Suprapubic skin (tissue), 4 donors: ENCODE results near the gene RAE1. TPM values are rescaled to one million over a fixed set of nuclear protein-coding genes. Genes with fewer than 3 reads are reported as not detected.

Experiments used
- DNase-seq, 2 donors: peaks; one replicate each; pipeline ENCODE4 v3.0.0-alpha.2; 2019; ENCODE audit warnings: low spot score in 2 of 2
- H3K27ac ChIP-seq: fragments of 200-600 bp; sonication (generic); one replicate; pipeline ENCODE4 v1.5.1; 2019
- H3K27me3 ChIP-seq: fragments of 200-600 bp; sonication (generic); one replicate; pipeline ENCODE4 v1.5.1; 2019
- H3K36me3 ChIP-seq: fragments of 200-600 bp; sonication (generic); one replicate; pipeline ENCODE4 v1.5.1; 2019
- H3K4me1 ChIP-seq: fragments of 200-600 bp; sonication (generic); one replicate; pipeline ENCODE4 v1.5.1; 2019
- H3K4me3 ChIP-seq: fragments of 200-600 bp; sonication (generic); one replicate; pipeline ENCODE4 v1.5.1; 2019; ENCODE audit warnings: mild to moderate bottlenecking
- H3K9me3 ChIP-seq: fragments of 200-600 bp; sonication (generic); one replicate; pipeline ENCODE4 v1.5.1; 2019
- EP300 ChIP-seq: sonication (generic); formaldehyde crosslinking; IDR thresholded peaks from one replicate; pipeline ENCODE4 v1.6.1; 2017; ENCODE audit warnings: antibody characterized with exemption
- POLR2A ChIP-seq, 2 donors: fragments of 450-650 bp; IDR thresholded peaks; one replicate each; pipeline ENCODE4 v1.6.1; 2017; ENCODE audit warnings: antibody characterized with exemption in 2 of 2, mild to moderate bottlenecking in 2 of 2, moderate library complexity in 2 of 2
- POLR2AphosphoS5 ChIP-seq, 3 donors: sonication (generic); formaldehyde crosslinking; IDR thresholded peaks; one replicate each; pipeline ENCODE4 v1.6.1; 2017; ENCODE audit warnings: antibody characterized with exemption in 3 of 3
- WGBS: methylation state at CpG from one replicate; pipeline ENCODE4 v1.1.5; 2018; 5-methylcytosine and 5-hydroxymethylcytosine counted together
- total RNA-seq, 4 donors: library from RNA; depleted of rRNA; stranded (reverse); fragments of >200 nt; gene quantifications; one replicate each; pipeline ENCODE4 v1.1.0, GENCODE V29; 2016
- TF ChIP-seq, protein P1 (sequence below), 2 donors: fragments of 200-600 bp in 1 of 2; fragments of 450-650 bp in 1 of 2; sonication (generic) in 1 of 2; IDR thresholded peaks; one replicate each; pipeline ENCODE4 v1.5.1; 2016 to 2019; ENCODE audit warnings: antibody characterized with exemption in 2 of 2, mild to moderate bottlenecking in 1 of 2, moderate library complexity in 1 of 2

RAE1 gene, protein sequence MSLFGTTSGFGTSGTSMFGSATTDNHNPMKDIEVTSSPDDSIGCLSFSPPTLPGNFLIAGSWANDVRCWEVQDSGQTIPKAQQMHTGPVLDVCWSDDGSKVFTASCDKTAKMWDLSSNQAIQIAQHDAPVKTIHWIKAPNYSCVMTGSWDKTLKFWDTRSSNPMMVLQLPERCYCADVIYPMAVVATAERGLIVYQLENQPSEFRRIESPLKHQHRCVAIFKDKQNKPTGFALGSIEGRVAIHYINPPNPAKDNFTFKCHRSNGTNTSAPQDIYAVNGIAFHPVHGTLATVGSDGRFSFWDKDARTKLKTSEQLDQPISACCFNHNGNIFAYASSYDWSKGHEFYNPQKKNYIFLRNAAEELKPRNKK
- 10 to 100 TPM; 31.2 to 45.1 (median 37.2) TPM for total RNA-seq

DNA sequence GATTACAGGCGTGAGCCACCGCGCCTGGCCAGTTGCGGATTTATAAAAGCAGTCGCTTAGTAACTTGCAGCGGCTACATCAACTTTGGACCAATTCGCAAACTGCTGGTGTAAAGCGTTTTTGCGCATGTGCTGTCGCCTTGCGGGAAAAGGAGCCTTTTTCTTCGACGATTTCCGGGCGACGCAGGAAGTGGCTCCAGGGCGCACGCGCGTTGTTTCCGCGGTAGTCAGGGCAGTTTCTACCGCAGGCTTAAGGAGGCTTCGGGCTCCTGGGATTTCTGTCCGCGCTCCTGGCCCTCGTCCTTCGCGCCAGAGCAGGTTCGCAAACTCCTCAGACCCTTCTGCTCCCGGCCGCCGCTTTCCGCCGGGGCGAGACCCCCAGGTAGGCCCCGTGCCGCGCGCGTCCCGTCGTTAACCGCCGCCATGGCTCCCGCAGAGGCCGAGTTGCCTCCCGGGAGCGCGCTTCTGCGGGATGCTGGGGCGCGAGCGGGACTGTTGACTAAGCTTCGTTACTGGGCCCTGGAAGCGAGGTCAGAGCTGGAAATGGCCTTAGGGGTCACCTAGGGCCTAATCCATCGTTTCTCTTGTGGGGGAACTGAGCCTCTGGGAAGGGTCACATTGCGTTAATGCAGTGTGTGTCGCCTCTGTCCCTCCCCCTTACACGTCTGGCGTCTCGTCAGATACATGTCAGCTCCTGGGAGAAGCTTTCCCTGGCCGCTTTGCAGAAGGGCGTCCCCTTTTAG lies at the start of gene RAE1:
RAE1 (plus strand) TSS at position 214 of the 742 bp plus-strand sequence. CDS start 2,784 bp downstream, outside the sequence.
- peak within 1 kb of the TSS; percentile 95 for H3K4me3 ChIP-seq
- H3K9me3 ChIP-seq = no peaks in the 10 kb centered on the region
- peak within 1 kb of the TSS; percentile 84 for H3K27ac ChIP-seq
- no peak for TF ChIP-seq EP300
- peak in 1 of 2 donors; percentile 56 for TF ChIP-seq POLR2A (IDR thresholded peaks at IDR 0.05)
- under 1% methylated on average over 10 of the region's 64 CpGs for WGBS
- H3K36me3 ChIP-seq = peaks cover 4% of the 10 kb centered on the region
- H3K27me3 ChIP-seq = no peaks in the 10 kb centered on the region
- H3K4me1 ChIP-seq = peaks cover 21% of the 10 kb centered on the region
- DNase-seq = peak; percentile 94 to 95

DNA sequence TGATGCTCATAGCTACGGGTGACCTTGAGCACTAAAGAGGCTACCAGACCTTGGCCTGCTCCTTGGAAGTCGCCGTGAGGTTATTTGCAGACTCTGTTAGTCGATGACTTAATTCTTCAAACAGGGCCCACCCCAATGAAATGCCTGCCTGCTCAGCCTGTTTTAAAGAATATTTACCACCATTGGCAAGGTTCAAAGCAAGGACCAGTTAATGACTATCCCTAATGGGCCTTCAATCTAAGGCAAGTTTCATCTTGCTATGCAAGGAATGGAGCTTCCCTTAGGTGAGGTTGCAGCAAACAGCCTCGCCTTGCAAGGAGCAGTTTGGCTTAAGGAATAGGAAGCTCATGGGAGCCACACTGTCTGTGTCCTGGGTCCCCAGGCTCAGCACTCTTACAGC lies 44.3 kb upstream of the RAE1 start:
- Histone ChIP-seq H3K9me3 (no peaks in the 10 kb centered on the region), H3K27ac (no peak overlapping the region), H3K4me3 (no peak overlapping the region), H3K36me3 (no peaks in the 10 kb centered on the region), H3K4me1 (peaks cover 28% of the 10 kb centered on the region), H3K27me3 (no peaks in the 10 kb centered on the region)
- TF ChIP-seq EP300 (no peak), POLR2AphosphoS5 (IDR thresholded peaks at IDR 0.05) (no peak), POLR2A (IDR thresholded peaks at IDR 0.05) (no peak)
- TF ChIP-seq, protein P1, sequence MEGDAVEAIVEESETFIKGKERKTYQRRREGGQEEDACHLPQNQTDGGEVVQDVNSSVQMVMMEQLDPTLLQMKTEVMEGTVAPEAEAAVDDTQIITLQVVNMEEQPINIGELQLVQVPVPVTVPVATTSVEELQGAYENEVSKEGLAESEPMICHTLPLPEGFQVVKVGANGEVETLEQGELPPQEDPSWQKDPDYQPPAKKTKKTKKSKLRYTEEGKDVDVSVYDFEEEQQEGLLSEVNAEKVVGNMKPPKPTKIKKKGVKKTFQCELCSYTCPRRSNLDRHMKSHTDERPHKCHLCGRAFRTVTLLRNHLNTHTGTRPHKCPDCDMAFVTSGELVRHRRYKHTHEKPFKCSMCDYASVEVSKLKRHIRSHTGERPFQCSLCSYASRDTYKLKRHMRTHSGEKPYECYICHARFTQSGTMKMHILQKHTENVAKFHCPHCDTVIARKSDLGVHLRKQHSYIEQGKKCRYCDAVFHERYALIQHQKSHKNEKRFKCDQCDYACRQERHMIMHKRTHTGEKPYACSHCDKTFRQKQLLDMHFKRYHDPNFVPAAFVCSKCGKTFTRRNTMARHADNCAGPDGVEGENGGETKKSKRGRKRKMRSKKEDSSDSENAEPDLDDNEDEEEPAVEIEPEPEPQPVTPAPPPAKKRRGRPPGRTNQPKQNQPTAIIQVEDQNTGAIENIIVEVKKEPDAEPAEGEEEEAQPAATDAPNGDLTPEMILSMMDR (IDR thresholded peaks at IDR 0.05) = no peak
- 52% methylated on average over 5 of the region's 5 CpGs for WGBS
- no peak for DNase-seq

DNA sequence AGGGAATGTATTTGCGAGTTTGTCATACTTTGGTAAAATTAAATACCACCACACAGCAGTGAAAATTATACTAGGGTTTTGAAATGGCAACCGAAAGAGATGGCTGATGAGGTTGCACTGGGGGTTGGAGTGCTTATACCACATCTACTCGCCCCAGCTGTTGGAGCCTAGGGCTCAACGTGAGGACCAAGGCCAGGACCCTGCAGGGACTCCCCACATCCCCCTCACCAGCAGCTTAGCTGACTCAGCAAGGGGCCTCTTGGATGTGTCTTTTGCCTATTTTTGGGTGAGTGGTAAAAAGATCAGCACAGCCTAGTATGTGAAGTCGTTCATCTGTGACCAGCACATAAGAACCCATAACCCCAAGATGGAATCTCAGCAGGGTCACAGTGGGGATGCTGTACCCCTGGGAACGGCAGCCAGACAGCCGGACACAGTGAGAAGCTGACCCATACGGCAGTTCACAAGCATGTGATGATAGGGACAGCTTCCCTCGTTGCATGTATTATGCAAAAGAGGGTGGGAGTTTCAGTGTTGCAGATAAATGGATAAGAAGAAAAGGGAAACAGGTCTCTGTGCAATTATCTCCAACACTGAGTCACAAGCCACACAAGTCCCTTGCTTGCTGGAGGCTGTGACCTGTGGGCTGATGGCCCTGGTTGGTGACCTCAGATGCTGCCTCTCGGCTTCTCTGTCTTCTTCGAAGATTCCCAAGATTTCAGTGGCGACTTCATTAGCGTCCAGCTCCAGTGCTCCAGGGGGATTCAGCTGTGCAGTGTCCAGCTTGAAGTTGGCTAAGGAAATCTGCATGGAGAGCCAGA lies 42.4 kb upstream of the RAE1 start:
- WGBS = 64% methylated on average over 13 of the region's 13 CpGs

DNA sequence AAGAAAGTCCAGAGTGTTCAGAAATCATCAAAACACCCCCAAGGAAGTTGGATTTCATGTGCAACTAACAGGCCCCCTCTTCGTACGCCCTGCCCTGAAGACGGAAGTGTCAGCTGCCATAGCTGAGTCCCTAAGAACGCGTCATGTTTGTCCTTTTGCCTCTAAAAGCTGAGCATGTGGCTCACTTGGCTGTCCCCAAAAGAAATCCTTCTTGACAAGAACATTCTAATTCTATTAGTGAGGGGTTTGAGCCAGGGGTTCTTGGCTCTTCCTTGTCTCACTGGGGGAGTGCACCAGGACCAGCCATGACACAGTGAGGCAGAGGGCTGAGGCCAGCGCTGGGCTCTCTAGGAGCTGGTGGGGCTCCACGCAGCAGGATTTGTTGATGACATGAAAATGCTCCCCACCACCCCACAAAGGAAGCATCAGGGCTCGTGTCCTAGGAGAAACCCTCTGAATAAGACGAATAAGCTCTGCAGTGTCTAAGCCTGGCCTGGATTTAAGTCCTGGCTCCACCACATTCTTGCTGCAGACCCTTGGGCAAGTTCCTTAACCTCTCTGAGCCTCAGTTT lies 41.4 kb upstream of the RAE1 start:
- no peak for TF ChIP-seq EP300
- no peak for TF ChIP-seq POLR2A (IDR thresholded peaks at IDR 0.05)
- TF ChIP-seq, protein P1 (IDR thresholded peaks at IDR 0.05) = no peak
- no peak for TF ChIP-seq POLR2AphosphoS5 (IDR thresholded peaks at IDR 0.05)
- peak; percentile 46 to 71 for DNase-seq
- H3K4me1 ChIP-seq = peaks cover 32% of the 10 kb centered on the region
- H3K9me3 ChIP-seq = no peaks in the 10 kb centered on the region
- H3K27ac ChIP-seq = peak overlapping the region; percentile 26
- 80% methylated on average over 8 of the region's 9 CpGs for WGBS
- H3K27me3 ChIP-seq = no peaks in the 10 kb centered on the region
- no peaks in the 10 kb centered on the region for H3K36me3 ChIP-seq
- H3K4me3 ChIP-seq = no peak overlapping the region

More for the DNA sequence above, 42.4 kb upstream of the RAE1 start:
- H3K27ac ChIP-seq = peak overlapping the region; percentile 26
- H3K36me3 ChIP-seq = no peaks in the 10 kb centered on the region
- no peaks in the 10 kb centered on the region for H3K27me3 ChIP-seq
- H3K9me3 ChIP-seq = no peaks in the 10 kb centered on the region
- H3K4me1 ChIP-seq = peaks cover 28% of the 10 kb centered on the region
- TF ChIP-seq, protein P1 (IDR thresholded peaks at IDR 0.05) = no peak
- TF ChIP-seq EP300 = no peak
- TF ChIP-seq POLR2AphosphoS5 (IDR thresholded peaks at IDR 0.05) = no peak
- TF ChIP-seq POLR2A (IDR thresholded peaks at IDR 0.05) = no peak
- peak; percentile 44 to 53 for DNase-seq
- no peak overlapping the region for H3K4me3 ChIP-seq

DNA sequence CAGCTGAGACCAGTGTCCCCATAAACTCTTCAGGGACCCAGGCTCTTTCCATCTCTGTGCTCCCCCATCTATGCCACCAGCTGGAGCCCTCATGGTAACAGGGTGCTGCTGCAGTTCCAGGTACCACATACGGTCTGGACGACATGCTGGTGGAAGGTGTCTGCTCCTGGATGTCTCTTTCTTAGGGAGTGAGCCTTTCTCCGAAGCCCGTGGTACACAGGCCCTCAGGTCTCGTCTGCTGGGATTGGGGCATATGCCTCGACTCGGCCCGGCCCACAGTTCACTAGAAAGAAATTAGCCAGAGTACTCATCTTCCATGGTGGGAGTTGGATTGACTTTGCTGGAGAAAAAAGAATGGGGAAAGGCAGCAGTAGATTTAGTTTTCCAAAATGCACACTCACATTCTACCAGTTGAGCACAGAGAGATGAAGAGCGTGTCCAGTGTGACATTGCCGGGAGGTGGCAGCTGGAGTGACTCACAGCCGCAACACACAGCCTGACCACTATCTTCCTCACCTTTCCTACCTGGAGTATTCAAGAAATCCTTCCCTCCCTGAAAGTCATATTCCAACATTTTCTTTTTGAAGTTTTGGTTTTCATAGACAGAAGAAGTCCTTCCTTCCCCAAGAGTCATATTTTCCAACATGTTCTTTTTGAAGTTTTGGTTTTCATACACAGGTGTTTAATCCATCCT lies 40.1 kb upstream of the RAE1 start:
- peaks cover 37% of the 10 kb centered on the region for H3K4me1 ChIP-seq
- H3K27ac ChIP-seq = no peak overlapping the region
- DNase-seq = peak in 1 of 2 donors; percentile 59
- H3K27me3 ChIP-seq = no peaks in the 10 kb centered on the region
- TF ChIP-seq, protein P1 (IDR thresholded peaks at IDR 0.05) = no peak
- TF ChIP-seq EP300 (no peak), POLR2A (IDR thresholded peaks at IDR 0.05) (no peak), POLR2AphosphoS5 (IDR thresholded peaks at IDR 0.05) (no peak)
- H3K4me3 ChIP-seq = no peak overlapping the region
- H3K9me3 ChIP-seq = no peaks in the 10 kb centered on the region
- H3K36me3 ChIP-seq = no peaks in the 10 kb centered on the region
- WGBS = 95% methylated on average over 11 of the region's 11 CpGs
